Right lobe of liver (tissue), 6 donors: ENCODE results near the gene DENND2A. TPM values are rescaled to one million over a fixed set of nuclear protein-coding genes. Genes with fewer than 3 reads are reported as not detected.
A peak's percentile ranks its signal among the peaks of the same experiment; 100 is the strongest.

Experiments used
- ATAC-seq, 4 donors: fragments of 200-7000 bp; cut with Tn5 transposase; one replicate each; pipeline ENCODE4 v1.9.1; 2020; ENCODE audit warnings: mild to moderate bottlenecking in 4 of 4, moderate library complexity in 4 of 4
- DNase-seq, 3 donors: peaks; one replicate each; pipeline ENCODE4 v3.0.0-alpha.2; 2020
- H3K27ac ChIP-seq, 3 donors: fragments of 200-600 bp; one replicate each; pipeline ENCODE4 v1.8.0; 2022
- H3K27me3 ChIP-seq, 2 donors: fragments of 200-600 bp; one replicate each; pipeline ENCODE4 v1.8.0; 2022
- H3K36me3 ChIP-seq, 4 donors: fragments of 200-600 bp; sonication (generic) in 1 of 4; one replicate each; pipeline versions ENCODE4 v1.5.1 to v1.8.0; 2017 to 2022; ENCODE audit warnings: control low read depth in 1 of 4
- H3K4me1 ChIP-seq, 4 donors: fragments of 200-600 bp; sonication (generic) in 1 of 4; one replicate each; pipeline versions ENCODE4 v1.5.1 to v1.8.0; 2017 to 2022; ENCODE audit warnings: control low read depth in 1 of 4
- H3K4me3 ChIP-seq, 3 donors: fragments of 200-600 bp; one replicate each; pipeline ENCODE4 v1.8.0; 2022
- H3K9me3 ChIP-seq, 4 donors: fragments of 200-600 bp; sonication (generic) in 1 of 4; one replicate each; pipeline versions ENCODE4 v1.5.1 to v1.8.0; 2017 to 2022; ENCODE audit warnings: control low read depth in 1 of 4
- CTCF ChIP-seq, 4 donors: fragments of 200-600 bp in 3 of 4; fragments of 450-650 bp in 1 of 4; IDR thresholded peaks; one replicate each; pipeline versions ENCODE4 v1.5.1 to v1.8.0; 2016 to 2022; ENCODE audit warnings: antibody characterized with exemption in 4 of 4, mild to moderate bottlenecking in 2 of 4
- POLR2A ChIP-seq: fragments of 450-650 bp; IDR thresholded peaks from one replicate; pipeline ENCODE4 v1.6.1; 2017; ENCODE audit warnings: antibody characterized with exemption, mild to moderate bottlenecking
- WGBS: methylation state at CpG from one replicate; pipeline ENCODE4 v1.1.6; 2018; ENCODE audit warnings: low coverage, low lambda C conversion rate; ENCODE audit not compliant: insufficient coverage; ENCODE audit errors: missing lambda C conversion rate; 5-methylcytosine and 5-hydroxymethylcytosine counted together
- intact Hi-C, 2 donors: fragments of 100-400 bp; cut with DNase I; formaldehyde crosslinking; loops; one replicate each; pipeline versions ENCODE4 v1.11.2 to v1.14.1; 2022
- total RNA-seq, 6 experiments: library from RNA; depleted of rRNA in 2 of 6; stranded (reverse); fragments of >200 nt in 2 of 6; fragmentation: NEBNext Ultra II Directional in 3 of 6; extraction: Animal tissue kit (Norgen Biotek cat#: 25700) in 3 of 6; gene quantifications; one replicate each; pipeline versions ENCODE4 v1.1.0 to v1.2.4, GENCODE V29; 2016 to 2023
- donor health status: DM: no; HTN: yes; CAD: no.
- donor health status: DM: no; HTN: no; CAD: no.
- donor health status: DM: no; HTN: no; CAD: no.
- donor health status: DM: no; HTN: yes; CAD: no.
- donor health status: DM: no; HTN: yes; CAD: no.

Gene DENND2A
- total RNA-seq, 6 experiments from 2014 or later, result 1.4 to 3.6 (median 2.4) TPM

GRCh38 chr7:140540136-140540777, 100.4 kb downstream of the DENND2A start:
- no peaks in the 10 kb centered on the region for H3K27me3 ChIP-seq
- intact Hi-C loops, result no loop called here
- no peaks in the 10 kb centered on the region for H3K9me3 ChIP-seq
- peak; percentile 83 to 89 (median 87) for ATAC-seq
- DNase-seq, result peak; percentile 83 to 93 (median 91)
- peak overlapping the region in 1 of 3 donors; percentile 11 for H3K4me3 ChIP-seq
- WGBS, result 54% methylated on average over 9 of the region's 18 CpGs
- peaks cover 0 to 40% (median 3%) of the 10 kb centered on the region in 4 donors for H3K4me1 ChIP-seq
- peak overlapping the region; percentile 67 to 76 (median 69) for H3K27ac ChIP-seq
- H3K36me3 ChIP-seq, result no peaks in the 10 kb centered on the region
- TF ChIP-seq CTCF (IDR thresholded peaks at IDR 0.05), result no peak
- no peak for TF ChIP-seq POLR2A

GRCh38 chr7:140539461-140539860, 101.2 kb downstream of the DENND2A start:
- intact Hi-C loops, result no loop called here
- TF ChIP-seq POLR2A (no peak), CTCF (IDR thresholded peaks at IDR 0.05) (no peak)
- DNase-seq (no peak), ATAC-seq (no peak)
- Histone ChIP-seq H3K27me3 (no peaks in the 10 kb centered on the region), H3K4me3 (no peak overlapping the region), H3K4me1 (peaks cover 0 to 37% (median 3%) of the 10 kb centered on the region in 4 donors), H3K9me3 (no peaks in the 10 kb centered on the region), H3K36me3 (no peaks in the 10 kb centered on the region), H3K27ac (peak overlapping the region in 1 of 3 donors; percentile 8)
- WGBS, result 87% methylated on average over 5 of the region's 18 CpGs

- Histone ChIP-seq H3K36me3 (no peaks in the 10 kb centered on the region), H3K27ac (no peak overlapping the region), H3K4me3 (no peak overlapping the region), H3K9me3 (no peaks in the 10 kb centered on the region), H3K27me3 (no peaks in the 10 kb centered on the region), H3K4me1 (peaks cover 0 to 33% (median 3%) of the 10 kb centered on the region in 4 donors)
- intact Hi-C loops, result no loop called here
- ATAC-seq, result no peak
- TF ChIP-seq CTCF (IDR thresholded peaks at IDR 0.05) (no peak), POLR2A (no peak)
- DNase-seq, result no peak
- WGBS, result 68% methylated on average over 11 of the region's 12 CpGs
These were observed 102.7 kb downstream of the DENND2A start for GRCh38 chr7:140537750-140538482.

GRCh38 chr7:140534743-140535142, 105.9 kb downstream of the DENND2A start:
- intact Hi-C loops, result no loop called here
- Histone ChIP-seq H3K9me3 (no peaks in the 10 kb centered on the region), H3K27me3 (no peaks in the 10 kb centered on the region), H3K4me1 (peaks cover 0 to 3% (median 0%) of the 10 kb centered on the region in 4 donors), H3K36me3 (no peaks in the 10 kb centered on the region), H3K4me3 (no peak overlapping the region), H3K27ac (no peak overlapping the region)
- DNase-seq (no peak), ATAC-seq (no peak)
- 89% methylated on average over 2 of the region's 3 CpGs for WGBS
- no peak for TF ChIP-seq CTCF (IDR thresholded peaks at IDR 0.05)
- TF ChIP-seq POLR2A, result no peak
